HG03108 (cell line): Measurements from ENCODE around the gene STMP1.
"Not testable (repeated sequence)": the region's sequence is repeated elsewhere in the genome, so short reads cannot be mapped to it uniquely, and the experiment has no call there.

Source experiments
- ATAC-seq: cut with Tn5 transposase; IDR thresholded peaks from one replicate; pipeline ENCODE4 v1.9.1; 2021; ENCODE audit warnings: moderate library complexity; ENCODE audit not compliant: unreplicated experiment

The STMP1 gene

GRCh38 chr7:135664046-135664589 is 1.8 kb downstream of the STMP1 start:
- ATAC-seq = no peak

- ATAC-seq = no peak
Observed at GRCh38 chr7:135665042-135665441, 2.7 kb downstream of the STMP1 start.

- ATAC-seq = no peak
Observed at GRCh38 chr7:135666156-135666555, 3.8 kb downstream of the STMP1 start.

GRCh38 chr7:135666846-135667245 is 4.5 kb downstream of the STMP1 start:
- no peak for ATAC-seq

GRCh38 chr7:135667626-135668025 is 5.3 kb downstream of the STMP1 start:
- ATAC-seq = not testable (repeated sequence)

- ATAC-seq = not testable (repeated sequence)
Observed at GRCh38 chr7:135668852-135669395, 6.6 kb downstream of the STMP1 start.

- ATAC-seq = no peak
Observed at GRCh38 chr7:135669774-135670173, 7.5 kb downstream of the STMP1 start.

- ATAC-seq = no peak
Observed at GRCh38 chr7:135670179-135670578, 7.9 kb downstream of the STMP1 start.

- ATAC-seq = peak; percentile 59
Observed at GRCh38 chr7:135672560-135673359, 10.4 kb downstream of the STMP1 start.

GRCh38 chr7:135673360-135673706 is 11.0 kb downstream of the STMP1 start:
- no peak for ATAC-seq

GRCh38 chr7:135678612-135679575 is 16.6 kb downstream of the STMP1 start:
- ATAC-seq = no peak

- no peak for ATAC-seq
Observed at GRCh38 chr7:135681762-135682161, 19.4 kb downstream of the STMP1 start.

GRCh38 chr7:135682191-135682590 is 19.9 kb downstream of the STMP1 start:
- no peak for ATAC-seq

- ATAC-seq = no peak
Observed at GRCh38 chr7:135683609-135684008, 21.3 kb downstream of the STMP1 start.

- no peak for ATAC-seq
Observed at GRCh38 chr7:135684136-135684535, 21.8 kb downstream of the STMP1 start.

GRCh38 chr7:135684699-135685098 is 22.4 kb downstream of the STMP1 start:
- no peak for ATAC-seq

- no peak for ATAC-seq
Observed at GRCh38 chr7:135685306-135686084, 23.2 kb downstream of the STMP1 start.

GRCh38 chr7:135687466-135687865 is 25.2 kb downstream of the STMP1 start:
- ATAC-seq = no peak

GRCh38 chr7:135690566-135690965 is 28.3 kb downstream of the STMP1 start:
- no peak for ATAC-seq

GRCh38 chr7:135692055-135692454 is 29.7 kb downstream of the STMP1 start:
- no peak for ATAC-seq

GRCh38 chr7:135692606-135693005 is 30.3 kb downstream of the STMP1 start:
- ATAC-seq = not testable (repeated sequence)
